Fibroblast of pulmonary artery (primary cell): ENCODE measurements around the gene KLK10.

Experiments
- DNase-seq: peaks from one replicate; pipeline ENCODE4 v3.0.0-alpha.2; 2010; ENCODE audit warnings: low read depth
- H3K4me3 ChIP-seq: replicated peaks from 2 replicates; pipeline ENCODE4 v1.5.1; 2011; ENCODE audit warnings: low read depth, mild to moderate bottlenecking, control low read depth, low read length, moderate library complexity
- TF ChIP-seq, protein P1 (sequence below): IDR thresholded peaks from 2 replicates; pipeline ENCODE4 v1.5.1; 2011; ENCODE audit warnings: mild to moderate bottlenecking, control low read depth, low read length, inconsistent platforms; ENCODE audit errors: missing control alignments

The KLK10 gene

DNA sequence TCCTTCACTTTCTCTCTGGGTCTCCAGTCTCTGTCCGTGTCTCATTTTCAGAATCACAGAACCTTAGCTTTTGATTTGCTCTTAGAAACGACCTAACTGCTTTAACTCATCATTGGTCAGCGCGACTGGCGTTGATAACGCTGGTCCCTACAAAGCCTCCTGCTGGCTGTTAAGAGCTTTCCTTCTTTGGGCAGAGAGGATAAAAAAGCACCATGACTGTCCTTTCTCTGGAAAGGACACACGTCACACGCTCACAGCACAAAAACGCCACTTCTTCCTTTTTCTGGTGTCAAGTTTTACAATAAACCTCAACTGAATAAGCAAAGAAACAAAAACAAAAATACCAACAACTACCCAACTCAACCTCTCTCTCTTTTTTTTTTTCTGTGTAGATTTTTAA, 17.0 kb upstream of the KLK10 start:
- no peak for DNase-seq
- TF ChIP-seq, protein P1, sequence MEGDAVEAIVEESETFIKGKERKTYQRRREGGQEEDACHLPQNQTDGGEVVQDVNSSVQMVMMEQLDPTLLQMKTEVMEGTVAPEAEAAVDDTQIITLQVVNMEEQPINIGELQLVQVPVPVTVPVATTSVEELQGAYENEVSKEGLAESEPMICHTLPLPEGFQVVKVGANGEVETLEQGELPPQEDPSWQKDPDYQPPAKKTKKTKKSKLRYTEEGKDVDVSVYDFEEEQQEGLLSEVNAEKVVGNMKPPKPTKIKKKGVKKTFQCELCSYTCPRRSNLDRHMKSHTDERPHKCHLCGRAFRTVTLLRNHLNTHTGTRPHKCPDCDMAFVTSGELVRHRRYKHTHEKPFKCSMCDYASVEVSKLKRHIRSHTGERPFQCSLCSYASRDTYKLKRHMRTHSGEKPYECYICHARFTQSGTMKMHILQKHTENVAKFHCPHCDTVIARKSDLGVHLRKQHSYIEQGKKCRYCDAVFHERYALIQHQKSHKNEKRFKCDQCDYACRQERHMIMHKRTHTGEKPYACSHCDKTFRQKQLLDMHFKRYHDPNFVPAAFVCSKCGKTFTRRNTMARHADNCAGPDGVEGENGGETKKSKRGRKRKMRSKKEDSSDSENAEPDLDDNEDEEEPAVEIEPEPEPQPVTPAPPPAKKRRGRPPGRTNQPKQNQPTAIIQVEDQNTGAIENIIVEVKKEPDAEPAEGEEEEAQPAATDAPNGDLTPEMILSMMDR, result no peak

DNA sequence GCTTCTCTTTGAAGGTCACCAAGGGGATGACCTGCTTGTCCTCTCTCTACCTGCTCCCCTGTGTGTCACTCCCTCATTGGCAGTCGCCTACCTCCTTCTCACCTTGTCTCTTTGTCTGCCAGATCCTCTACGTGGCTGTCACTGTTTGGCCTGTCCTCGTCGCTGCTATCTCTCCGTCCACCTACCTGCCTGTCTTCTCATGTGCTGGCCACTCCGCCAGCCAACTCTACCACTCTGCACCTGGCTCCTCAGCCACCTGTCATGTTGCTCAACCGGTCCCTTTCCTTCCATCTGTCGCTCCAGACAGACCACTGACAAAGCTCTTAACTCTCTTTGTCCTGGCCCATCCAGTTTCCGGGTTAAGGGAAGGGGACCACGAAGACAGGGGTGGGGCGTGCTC, 15.2 kb upstream of the KLK10 start, which contains the start of gene KLK12:
TSS of gene KLK12 (minus strand) at position 299 of the 400 bp plus-strand sequence. CDS start 381 bp downstream, outside the sequence.
- DNase-seq, result no peak
- H3K4me3 ChIP-seq, result no peak within 1 kb of the TSS
- TF ChIP-seq, protein P1, result no peak

More for the DNA sequence above, 17.0 kb upstream of the KLK10 start:
- no peak overlapping the region for H3K4me3 ChIP-seq

DNA sequence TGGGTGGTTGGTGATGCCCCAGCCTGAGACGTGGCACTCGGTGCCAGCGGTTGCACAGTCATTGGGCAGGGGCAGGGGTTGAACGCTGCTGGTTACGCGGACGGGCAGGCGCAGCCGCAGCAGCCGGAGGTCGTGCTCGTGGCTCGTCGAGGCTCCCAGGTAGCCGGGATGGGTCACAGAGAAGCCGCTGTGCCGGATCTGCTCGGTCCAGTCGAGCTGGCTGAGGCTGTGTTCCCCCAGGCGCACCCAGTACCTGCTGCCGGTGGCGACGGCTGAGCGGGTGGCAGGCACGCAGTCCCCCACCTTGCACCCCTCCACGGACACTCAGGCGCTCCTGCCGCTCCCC, 12.3 kb upstream of the KLK10 start:
- H3K4me3 ChIP-seq, result no peak overlapping the region
- no peak for DNase-seq

DNA sequence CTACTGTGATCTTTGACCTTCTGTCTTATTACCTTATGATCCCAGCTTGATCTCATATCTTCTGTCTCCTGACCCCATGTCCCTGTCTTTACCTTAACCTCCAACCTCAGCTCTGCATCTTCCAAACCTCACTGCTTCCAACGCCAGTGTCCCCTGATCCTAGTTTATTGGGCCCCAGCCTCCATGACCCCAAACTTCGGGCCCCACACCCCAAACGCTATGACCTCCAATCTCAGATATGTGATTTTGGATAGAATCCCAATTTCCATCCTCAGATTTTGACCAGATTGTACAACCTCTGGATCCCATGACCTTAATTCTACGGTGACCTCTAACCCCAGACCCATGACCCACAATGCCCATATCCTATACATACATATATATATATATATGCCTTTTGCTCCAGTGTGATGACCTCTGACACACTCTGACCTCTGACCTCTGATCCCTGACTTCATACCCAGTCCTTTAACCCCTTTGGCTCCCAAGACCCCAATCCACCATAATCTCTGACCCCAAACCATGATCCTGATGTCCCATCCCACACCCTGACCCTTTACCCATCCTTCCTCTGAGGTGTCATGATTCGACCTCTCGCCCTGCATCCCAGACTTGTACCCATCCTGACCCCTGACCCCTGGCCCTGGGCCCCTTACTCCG, 11.8 kb upstream of the KLK10 start:
- DNase-seq, result no peak
- no peak overlapping the region for H3K4me3 ChIP-seq
- TF ChIP-seq, protein P1, result no peak

More for the DNA sequence above, 12.3 kb upstream of the KLK10 start:
- TF ChIP-seq, protein P1, result no peak

DNA sequence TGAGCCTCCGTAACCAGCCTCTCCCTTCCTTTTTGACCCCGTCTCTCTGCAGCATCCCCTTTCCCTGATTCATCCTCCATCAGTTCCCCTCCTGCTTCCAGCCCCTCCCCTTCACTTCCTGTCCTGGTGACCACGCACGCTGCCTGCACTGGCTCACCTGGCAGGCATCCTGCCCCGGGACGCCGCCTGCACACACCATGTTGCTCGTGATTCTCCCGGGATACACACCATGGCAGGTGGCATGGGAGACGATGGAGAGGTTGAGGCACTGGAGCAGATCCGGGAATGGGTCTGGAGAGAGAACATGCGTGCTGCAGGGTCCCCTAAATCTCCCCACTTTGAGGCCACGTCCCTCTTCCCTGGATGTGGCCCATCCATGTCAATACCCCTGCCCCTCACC, 11.1 kb upstream of the KLK10 start:
- TF ChIP-seq, protein P1, result no peak
- H3K4me3 ChIP-seq, result no peak overlapping the region
- DNase-seq, result no peak

DNA sequence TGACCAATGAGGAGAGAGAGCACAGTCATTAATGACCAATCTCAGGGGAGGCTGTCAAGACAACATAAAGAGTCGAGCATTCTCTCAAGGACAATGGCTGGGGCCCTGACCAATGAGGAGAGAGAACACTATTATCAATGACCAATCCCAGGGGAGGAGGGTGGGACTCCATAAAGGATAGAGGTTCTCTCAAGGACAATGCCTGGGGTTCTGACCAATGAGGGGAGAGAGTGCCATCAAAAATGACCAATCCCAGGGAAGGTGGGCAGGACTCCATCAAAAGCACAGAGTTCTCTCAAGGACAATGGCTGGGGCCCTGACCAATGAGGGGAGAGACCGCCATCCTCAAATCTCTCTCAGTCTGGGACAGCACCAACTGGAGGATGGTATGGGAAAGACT, 10.2 kb upstream of the KLK10 start:
- TF ChIP-seq, protein P1, result no peak
- no peak overlapping the region for H3K4me3 ChIP-seq
- DNase-seq, result no peak

DNA sequence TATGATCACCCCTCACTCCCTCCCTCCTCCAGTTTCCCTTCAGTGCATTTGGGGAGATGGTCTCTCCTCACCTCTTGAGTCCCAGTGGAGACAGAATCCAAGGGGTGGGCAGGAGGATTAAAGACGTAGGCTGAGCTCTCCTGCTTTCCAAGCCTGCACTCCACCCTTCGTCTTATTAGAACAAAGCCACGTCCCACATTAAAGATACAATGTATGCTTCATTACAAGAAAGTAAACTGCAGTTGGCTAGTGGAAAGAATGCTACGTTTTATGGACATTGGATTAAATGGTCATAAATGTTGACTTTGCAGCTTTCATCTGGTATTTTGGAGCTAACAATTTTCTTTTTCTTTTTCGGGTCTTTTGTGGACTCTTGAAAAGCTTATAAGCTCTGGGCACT, 8.4 kb upstream of the KLK10 start:
- H3K4me3 ChIP-seq, result no peak overlapping the region
- no peak for DNase-seq
- TF ChIP-seq, protein P1, result no peak
